GM12878 (cell line): Measurements from ENCODE around the gene ERC1.

Source experiments
- BACH1 ChIP-seq: fragments of 450-650 bp; IDR thresholded peaks from 2 replicates; pipeline ENCODE4 v1.6.1; 2017; ENCODE audit warnings: mild to moderate bottlenecking, borderline replicate concordance
- CEBPB ChIP-seq, 2 experiments: fragments of 150-350 bp in 1 of 2; IDR thresholded peaks; 2 replicates each; pipeline ENCODE4 v1.6.1; 2012 to 2014; ENCODE audit warnings: low read depth in 2 of 2, low read length in 2 of 2, borderline replicate concordance in 1 of 2, inconsistent platforms in 1 of 2
- EP300 ChIP-seq, 2 experiments: fragments of 150-350 bp in 1 of 2; IDR thresholded peaks; 2 replicates each; pipeline ENCODE4 v1.6.1; 2011 to 2012; ENCODE audit warnings: low read depth in 2 of 2, low read length in 2 of 2, borderline replicate concordance in 1 of 2, improper control_type of control experiment in 1 of 2, inconsistent platforms in 1 of 2; ENCODE audit not compliant: control insufficient read depth in 1 of 2
- EZH2 ChIP-seq: IDR thresholded peaks from 2 replicates; pipeline ENCODE4 v1.6.1; 2012; ENCODE audit warnings: low read depth, mild to moderate bottlenecking, control low read depth, inconsistent platforms, low read length, borderline replicate concordance; ENCODE audit not compliant: control insufficient read depth
- IRF3 ChIP-seq: fragments of 450-650 bp; IDR thresholded peaks from 2 replicates; pipeline ENCODE4 v1.6.1; 2014; ENCODE audit warnings: mild to moderate bottlenecking
- POLR2A ChIP-seq: IDR thresholded peaks from 2 replicates; pipeline ENCODE4 v1.6.1; 2011; ENCODE audit warnings: low read depth, mild to moderate bottlenecking, low read length
- ZNF274 ChIP-seq: IDR thresholded peaks from one replicate; pipeline ENCODE4 v1.8.0; 2011; ENCODE audit not compliant: insufficient read length, insufficient read depth
- ZNF384 ChIP-seq: IDR thresholded peaks from 2 replicates; pipeline ENCODE4 v1.6.1; 2012; ENCODE audit warnings: low read depth, mild to moderate bottlenecking, low read length, improper control_type of control experiment, borderline replicate concordance
- ZSCAN29 ChIP-seq: fragments of 450-650 bp; IDR thresholded peaks from 2 replicates; pipeline ENCODE4 v1.6.1; 2017; ENCODE audit warnings: mild to moderate bottlenecking, moderate library complexity
- TF ChIP-seq, protein P1 (sequence below): IDR thresholded peaks from 2 replicates; pipeline ENCODE4 v1.6.1; 2012; ENCODE audit warnings: mild to moderate bottlenecking, low read depth, low read length
- TF ChIP-seq, protein P2 (sequence below): IDR thresholded peaks from 2 replicates; pipeline ENCODE4 v1.6.1; 2012; ENCODE audit warnings: low read length, inconsistent platforms
- TF ChIP-seq, protein P3 (sequence below): IDR thresholded peaks from 2 replicates; pipeline ENCODE4 v1.6.1; 2012; ENCODE audit warnings: low read depth, low read length, improper control_type of control experiment

DNA sequence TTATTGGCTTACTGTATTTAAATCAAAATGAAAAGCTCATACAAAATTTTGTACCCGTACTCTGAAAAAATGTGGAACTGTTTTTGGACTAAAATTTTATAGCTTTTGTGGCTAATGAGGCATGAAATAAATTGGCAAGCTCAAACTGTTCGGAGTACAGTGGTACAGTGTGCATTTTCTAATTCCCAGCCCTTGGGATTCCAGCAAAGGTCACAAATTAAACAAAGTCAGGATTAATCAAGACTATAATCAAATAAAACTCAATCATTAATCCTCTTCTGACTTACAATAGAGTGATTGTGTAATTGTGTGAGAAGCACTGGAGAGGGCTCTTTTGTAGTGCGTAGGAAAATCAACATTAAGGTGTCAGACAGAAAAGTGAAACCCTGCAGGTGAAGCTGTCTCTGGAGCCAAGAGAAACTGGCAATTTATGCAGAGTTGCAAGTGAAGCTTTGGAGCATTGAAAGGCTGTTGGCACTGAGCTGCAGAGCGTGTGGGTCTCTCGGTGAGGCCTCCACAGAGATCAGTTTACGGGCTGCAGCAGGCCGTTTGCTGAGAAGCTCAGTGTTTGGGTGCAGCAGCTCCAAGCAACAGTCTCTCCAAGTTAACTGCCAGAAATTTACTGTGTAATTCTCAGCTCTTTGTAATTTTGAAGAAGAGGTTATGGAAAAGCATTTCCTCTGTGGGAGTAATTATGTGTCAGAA, 327.5 kb downstream of the ERC1 start:
- no peak for TF ChIP-seq EZH2
- no peak for TF ChIP-seq CEBPB (IDR thresholded peaks at IDR 0.05; ENCODE audit: borderline replicate concordance in 1 of 2, low read depth in 2 of 2, low read length in 2 of 2)
- TF ChIP-seq EP300 (IDR thresholded peaks at IDR 0.05; ENCODE audit: borderline replicate concordance in 1 of 2, control insufficient read depth in 1 of 2, low read depth in 2 of 2, low read length in 2 of 2) = no peak
- TF ChIP-seq POLR2A = no peak
- no peak for TF ChIP-seq BACH1
- TF ChIP-seq ZNF384 = no peak
- TF ChIP-seq, protein P1, sequence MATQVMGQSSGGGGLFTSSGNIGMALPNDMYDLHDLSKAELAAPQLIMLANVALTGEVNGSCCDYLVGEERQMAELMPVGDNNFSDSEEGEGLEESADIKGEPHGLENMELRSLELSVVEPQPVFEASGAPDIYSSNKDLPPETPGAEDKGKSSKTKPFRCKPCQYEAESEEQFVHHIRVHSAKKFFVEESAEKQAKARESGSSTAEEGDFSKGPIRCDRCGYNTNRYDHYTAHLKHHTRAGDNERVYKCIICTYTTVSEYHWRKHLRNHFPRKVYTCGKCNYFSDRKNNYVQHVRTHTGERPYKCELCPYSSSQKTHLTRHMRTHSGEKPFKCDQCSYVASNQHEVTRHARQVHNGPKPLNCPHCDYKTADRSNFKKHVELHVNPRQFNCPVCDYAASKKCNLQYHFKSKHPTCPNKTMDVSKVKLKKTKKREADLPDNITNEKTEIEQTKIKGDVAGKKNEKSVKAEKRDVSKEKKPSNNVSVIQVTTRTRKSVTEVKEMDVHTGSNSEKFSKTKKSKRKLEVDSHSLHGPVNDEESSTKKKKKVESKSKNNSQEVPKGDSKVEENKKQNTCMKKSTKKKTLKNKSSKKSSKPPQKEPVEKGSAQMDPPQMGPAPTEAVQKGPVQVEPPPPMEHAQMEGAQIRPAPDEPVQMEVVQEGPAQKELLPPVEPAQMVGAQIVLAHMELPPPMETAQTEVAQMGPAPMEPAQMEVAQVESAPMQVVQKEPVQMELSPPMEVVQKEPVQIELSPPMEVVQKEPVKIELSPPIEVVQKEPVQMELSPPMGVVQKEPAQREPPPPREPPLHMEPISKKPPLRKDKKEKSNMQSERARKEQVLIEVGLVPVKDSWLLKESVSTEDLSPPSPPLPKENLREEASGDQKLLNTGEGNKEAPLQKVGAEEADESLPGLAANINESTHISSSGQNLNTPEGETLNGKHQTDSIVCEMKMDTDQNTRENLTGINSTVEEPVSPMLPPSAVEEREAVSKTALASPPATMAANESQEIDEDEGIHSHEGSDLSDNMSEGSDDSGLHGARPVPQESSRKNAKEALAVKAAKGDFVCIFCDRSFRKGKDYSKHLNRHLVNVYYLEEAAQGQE = no peak
- TF ChIP-seq ZSCAN29 = no peak
- TF ChIP-seq IRF3 = no peak
- TF ChIP-seq, protein P2, sequence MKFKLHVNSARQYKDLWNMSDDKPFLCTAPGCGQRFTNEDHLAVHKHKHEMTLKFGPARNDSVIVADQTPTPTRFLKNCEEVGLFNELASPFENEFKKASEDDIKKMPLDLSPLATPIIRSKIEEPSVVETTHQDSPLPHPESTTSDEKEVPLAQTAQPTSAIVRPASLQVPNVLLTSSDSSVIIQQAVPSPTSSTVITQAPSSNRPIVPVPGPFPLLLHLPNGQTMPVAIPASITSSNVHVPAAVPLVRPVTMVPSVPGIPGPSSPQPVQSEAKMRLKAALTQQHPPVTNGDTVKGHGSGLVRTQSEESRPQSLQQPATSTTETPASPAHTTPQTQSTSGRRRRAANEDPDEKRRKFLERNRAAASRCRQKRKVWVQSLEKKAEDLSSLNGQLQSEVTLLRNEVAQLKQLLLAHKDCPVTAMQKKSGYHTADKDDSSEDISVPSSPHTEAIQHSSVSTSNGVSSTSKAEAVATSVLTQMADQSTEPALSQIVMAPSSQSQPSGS = no peak
- TF ChIP-seq, protein P3, sequence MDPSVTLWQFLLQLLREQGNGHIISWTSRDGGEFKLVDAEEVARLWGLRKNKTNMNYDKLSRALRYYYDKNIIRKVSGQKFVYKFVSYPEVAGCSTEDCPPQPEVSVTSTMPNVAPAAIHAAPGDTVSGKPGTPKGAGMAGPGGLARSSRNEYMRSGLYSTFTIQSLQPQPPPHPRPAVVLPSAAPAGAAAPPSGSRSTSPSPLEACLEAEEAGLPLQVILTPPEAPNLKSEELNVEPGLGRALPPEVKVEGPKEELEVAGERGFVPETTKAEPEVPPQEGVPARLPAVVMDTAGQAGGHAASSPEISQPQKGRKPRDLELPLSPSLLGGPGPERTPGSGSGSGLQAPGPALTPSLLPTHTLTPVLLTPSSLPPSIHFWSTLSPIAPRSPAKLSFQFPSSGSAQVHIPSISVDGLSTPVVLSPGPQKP = no peak
- TF ChIP-seq ZNF274 = no peak
